Erythroblast (primary cell): Measurements from ENCODE around the gene IGLL5.

ENCODE experiments used
- DNase-seq, 2 experiments: peaks; one replicate each; lab custom pipeline; 2025; lab: John Stamatoyannopoulos, UW
- GATA1 ChIP-seq: IDR thresholded peaks from 2 replicates; pipeline ENCODE4 v1.6.1; 2011; ENCODE audit warnings: low read depth, mild to moderate bottlenecking, control low read depth, low read length, moderate library complexity
- POLR2A ChIP-seq: IDR thresholded peaks from 2 replicates; pipeline ENCODE4 v1.6.1; 2011; ENCODE audit warnings: mild to moderate bottlenecking, low read length

The IGLL5 gene

GRCh38 chr22:22939588-22940368 lies 52.2 kb downstream of the IGLL5 start:
- DNase-seq: no peak
- TF ChIP-seq GATA1: no peak
- no peak for TF ChIP-seq POLR2A

GRCh38 chr22:22940961-22941605 lies 53.5 kb downstream of the IGLL5 start:
- no peak for TF ChIP-seq GATA1
- no peak for TF ChIP-seq POLR2A
- DNase-seq: no peak

GRCh38 chr22:22941831-22942510 lies 54.4 kb downstream of the IGLL5 start:
- TF ChIP-seq POLR2A (no peak), GATA1 (no peak)
- no peak for DNase-seq

- peak; percentile 64 to 80 for DNase-seq
- TF ChIP-seq GATA1 (no peak), POLR2A (no peak)
Measured at GRCh38 chr22:22942511-22943329, 55.1 kb downstream of the IGLL5 start.

GRCh38 chr22:22943521-22944267 lies 56.1 kb downstream of the IGLL5 start:
- TF ChIP-seq GATA1 (no peak), POLR2A (no peak)
- DNase-seq: no peak

GRCh38 chr22:22944268-22944985 lies 56.8 kb downstream of the IGLL5 start:
- no peak for DNase-seq
- TF ChIP-seq POLR2A (no peak), GATA1 (no peak)

GRCh38 chr22:22945195-22945594 lies 57.6 kb downstream of the IGLL5 start:
- no peak for DNase-seq
- TF ChIP-seq GATA1: no peak
- no peak for TF ChIP-seq POLR2A
